ENCODE measurements around the gene ZNF726. TPM values are rescaled to one million over a fixed set of nuclear protein-coding genes. Genes with fewer than 3 reads are reported as not detected.
"Not testable (repeated sequence)": the region's sequence is repeated elsewhere in the genome, so short reads cannot be mapped to it uniquely, and the experiment has no call there.

The ZNF726 gene
- total and polyA plus RNA-seq, 2 experiments from 2014 or later = not detected

GRCh38 chr19:23884363-23884762, 30.3 kb upstream of the ZNF726 start:
- no peak for DNase-seq (ENCODE audit: low spot score)
- no peaks in the 10 kb centered on the region for H3K27me3 ChIP-seq
- H3K9me3 ChIP-seq (ENCODE audit: low read depth) = no peaks in the 10 kb centered on the region

GRCh38 chr19:23887642-23888041, 27.0 kb upstream of the ZNF726 start:
- WGBS (ENCODE audit: low lambda C conversion rate, missing lambda C conversion rate) = 76% methylated on average over 5 of the region's 5 CpGs
- no peak for TF ChIP-seq EZH2 (IDR thresholded peaks at IDR 0.05; ENCODE audit: borderline replicate concordance)
- TF ChIP-seq CTCF (IDR thresholded peaks at IDR 0.05; ENCODE audit: poor library complexity) = no peak
- TF ChIP-seq EZH2phosphoT487 (IDR thresholded peaks at IDR 0.05; ENCODE audit: low read depth, severe bottlenecking, unreplicated experiment) = no peak
- DNase-seq (ENCODE audit: low spot score) = no peak

More at GRCh38 chr19:23884363-23884762, 30.3 kb upstream of the ZNF726 start:
- no peaks in the 10 kb centered on the region for H3K4me1 ChIP-seq (ENCODE audit: insufficient read depth)
- H3K27ac ChIP-seq = no peak overlapping the region
- no peaks in the 10 kb centered on the region for H3K79me2 ChIP-seq
- H3K36me3 ChIP-seq (replicated peaks; ENCODE audit: insufficient read depth, low read depth) = no peaks in the 10 kb centered on the region
- no peak overlapping the region for H2AFZ ChIP-seq
- H3K9me2 ChIP-seq (replicated peaks; ENCODE audit: insufficient read depth) = no peaks in the 10 kb centered on the region
- H3K4me2 ChIP-seq = no peak overlapping the region
- WGBS (ENCODE audit: low lambda C conversion rate, missing lambda C conversion rate) = 88% methylated on average over 2 of the region's 2 CpGs
- no peak overlapping the region for H3K4me3 ChIP-seq
- no peak for TF ChIP-seq EZH2 (IDR thresholded peaks at IDR 0.05; ENCODE audit: borderline replicate concordance)
- TF ChIP-seq CTCF (IDR thresholded peaks at IDR 0.05; ENCODE audit: poor library complexity) = no peak
- no peak for TF ChIP-seq EZH2phosphoT487 (IDR thresholded peaks at IDR 0.05; ENCODE audit: low read depth, severe bottlenecking, unreplicated experiment)
- no peaks in the 10 kb centered on the region for H4K20me1 ChIP-seq (ENCODE audit: insufficient read depth, poor library complexity, severe bottlenecking)

GRCh38 chr19:23896096-23896495, 18.6 kb upstream of the ZNF726 start:
- DNase-seq (ENCODE audit: low spot score); H3K4me1 ChIP-seq (ENCODE audit: insufficient read depth); H3K9me3 ChIP-seq (ENCODE audit: low read depth); H4K20me1 ChIP-seq (ENCODE audit: insufficient read depth, poor library complexity, severe bottlenecking); H2AFZ ChIP-seq; H3K9me2 ChIP-seq (replicated peaks; ENCODE audit: insufficient read depth); H3K27me3 ChIP-seq; H3K4me2 ChIP-seq; H3K27ac ChIP-seq; H3K4me3 ChIP-seq; H3K36me3 ChIP-seq (replicated peaks; ENCODE audit: insufficient read depth, low read depth); H3K79me2 ChIP-seq: not testable (repeated sequence)
- 90% methylated on average over 15 of the region's 15 CpGs for WGBS (ENCODE audit: low lambda C conversion rate, missing lambda C conversion rate)

More at GRCh38 chr19:23887642-23888041, 27.0 kb upstream of the ZNF726 start:
- Histone ChIP-seq H3K9me2 (replicated peaks; ENCODE audit: insufficient read depth) (no peaks in the 10 kb centered on the region), H3K36me3 (replicated peaks; ENCODE audit: insufficient read depth, low read depth) (no peaks in the 10 kb centered on the region), H3K4me2 (no peak overlapping the region), H3K27ac (no peak overlapping the region), H3K27me3 (no peaks in the 10 kb centered on the region), H3K4me1 (ENCODE audit: insufficient read depth) (no peaks in the 10 kb centered on the region), H3K79me2 (no peaks in the 10 kb centered on the region), H4K20me1 (ENCODE audit: insufficient read depth, poor library complexity, severe bottlenecking) (no peaks in the 10 kb centered on the region), H3K4me3 (no peak overlapping the region), H2AFZ (no peak overlapping the region), H3K9me3 (ENCODE audit: low read depth) (no peaks in the 10 kb centered on the region)

- no peak for DNase-seq (ENCODE audit: low spot score)
- H3K4me1 ChIP-seq (ENCODE audit: insufficient read depth) = no peaks in the 10 kb centered on the region
- TF ChIP-seq EZH2phosphoT487 (IDR thresholded peaks at IDR 0.05; ENCODE audit: low read depth, severe bottlenecking, unreplicated experiment) = no peak
- TF ChIP-seq EZH2 (IDR thresholded peaks at IDR 0.05; ENCODE audit: borderline replicate concordance) = no peak
- no peak for TF ChIP-seq CTCF (IDR thresholded peaks at IDR 0.05; ENCODE audit: poor library complexity)
- H3K9me2 ChIP-seq (replicated peaks; ENCODE audit: insufficient read depth) = no peaks in the 10 kb centered on the region
- H3K79me2 ChIP-seq = no peaks in the 10 kb centered on the region
- H3K27ac ChIP-seq = no peak overlapping the region
- WGBS (ENCODE audit: low lambda C conversion rate, missing lambda C conversion rate) = 27% methylated on average over 1 of the region's 1 CpG
- no peak overlapping the region for H3K4me2 ChIP-seq
- no peak overlapping the region for H2AFZ ChIP-seq
- H3K4me3 ChIP-seq = no peak overlapping the region
- no peaks in the 10 kb centered on the region for H4K20me1 ChIP-seq (ENCODE audit: insufficient read depth, poor library complexity, severe bottlenecking)
- H3K36me3 ChIP-seq (replicated peaks; ENCODE audit: insufficient read depth, low read depth) = no peaks in the 10 kb centered on the region
- no peaks in the 10 kb centered on the region for H3K9me3 ChIP-seq (ENCODE audit: low read depth)
- no peaks in the 10 kb centered on the region for H3K27me3 ChIP-seq
Measured at GRCh38 chr19:23896912-23897311, 17.8 kb upstream of the ZNF726 start.

All from hepatocyte (in vitro differentiated cells).